ENCODE measurements around the gene MYO3B. TPM values are rescaled to one million over a fixed set of nuclear protein-coding genes. Genes with fewer than 3 reads are reported as not detected.

Gene MYO3B
- total and polyA plus RNA-seq, 2 donors (not counting 1 experiment from before 2014, with no cell fraction given): not detected

GRCh38 chr2:170292415-170292814 lies 114.5 kb downstream of the MYO3B start:
- Mint-ChIP-seq H3K4me3 (no peak overlapping the region), H3K9me3 (ENCODE audit: insufficient read depth) (no peaks in the 10 kb centered on the region), H3K4me1 (no peaks in the 10 kb centered on the region), H3K27ac (no peak overlapping the region), H3K27me3 (no peaks in the 10 kb centered on the region)
- no peak for DNase-seq
- ChIA-PET CTCF (interaction anchor here (1.1 kb wide), 1 partner anchor 34 kb away, joined by 3 read pairs; no protein-coding TSS in a partner anchor), POLR2A (no interaction called here)
- no peak overlapping the region for H2AFZ ChIP-seq (ENCODE audit: insufficient read depth, low read depth, low read length, poor library complexity, severe bottlenecking)
- no peaks in the 10 kb centered on the region for H3K79me2 ChIP-seq (ENCODE audit: control insufficient read depth, insufficient read depth, low read length)
- intact Hi-C loops (cut with micrococcal nuclease): no loop called here
- no peaks in the 10 kb centered on the region for H3K36me3 ChIP-seq (replicated peaks in 1 of 2; ENCODE audit: control extremely low read depth in 1 of 2, control insufficient read depth in 1 of 2, extremely low read depth in 1 of 2, insufficient read depth in 2 of 2, low read length in 1 of 2)
- H3K9ac ChIP-seq (ENCODE audit: low read length): no peak overlapping the region
- no peak overlapping the region for H3K4me3 ChIP-seq (ENCODE audit: control extremely low read depth in 1 of 5, extremely low read depth in 1 of 5, insufficient read depth in 1 of 5, low read depth in 2 of 5, low read length in 4 of 5)
- no peak overlapping the region for H3K27ac ChIP-seq (ENCODE audit: low read length in 2 of 2)
- H3K4me2 ChIP-seq (replicated peaks; ENCODE audit: low read depth, low read length, poor library complexity, severe bottlenecking): no peak overlapping the region
- ATAC-seq (ENCODE audit: low read depth): no peak
- WGBS (ENCODE audit: insufficient coverage): 76% methylated on average over 3 of the region's 3 CpGs
- TF ChIP-seq EZH2 (IDR thresholded peaks at IDR 0.05; ENCODE audit: borderline replicate concordance, insufficient read depth, low read depth, low read length, poor library complexity, severe bottlenecking): no peak
- TF ChIP-seq, protein P1, sequence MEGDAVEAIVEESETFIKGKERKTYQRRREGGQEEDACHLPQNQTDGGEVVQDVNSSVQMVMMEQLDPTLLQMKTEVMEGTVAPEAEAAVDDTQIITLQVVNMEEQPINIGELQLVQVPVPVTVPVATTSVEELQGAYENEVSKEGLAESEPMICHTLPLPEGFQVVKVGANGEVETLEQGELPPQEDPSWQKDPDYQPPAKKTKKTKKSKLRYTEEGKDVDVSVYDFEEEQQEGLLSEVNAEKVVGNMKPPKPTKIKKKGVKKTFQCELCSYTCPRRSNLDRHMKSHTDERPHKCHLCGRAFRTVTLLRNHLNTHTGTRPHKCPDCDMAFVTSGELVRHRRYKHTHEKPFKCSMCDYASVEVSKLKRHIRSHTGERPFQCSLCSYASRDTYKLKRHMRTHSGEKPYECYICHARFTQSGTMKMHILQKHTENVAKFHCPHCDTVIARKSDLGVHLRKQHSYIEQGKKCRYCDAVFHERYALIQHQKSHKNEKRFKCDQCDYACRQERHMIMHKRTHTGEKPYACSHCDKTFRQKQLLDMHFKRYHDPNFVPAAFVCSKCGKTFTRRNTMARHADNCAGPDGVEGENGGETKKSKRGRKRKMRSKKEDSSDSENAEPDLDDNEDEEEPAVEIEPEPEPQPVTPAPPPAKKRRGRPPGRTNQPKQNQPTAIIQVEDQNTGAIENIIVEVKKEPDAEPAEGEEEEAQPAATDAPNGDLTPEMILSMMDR (IDR thresholded peaks at IDR 0.05): no peak
- no peaks in the 10 kb centered on the region for H4K20me1 ChIP-seq (ENCODE audit: control insufficient read depth, insufficient read depth, low read length, poor library complexity, severe bottlenecking)
- H3K9me3 ChIP-seq (ENCODE audit: control extremely low read depth in 1 of 3, control insufficient read depth in 2 of 3, insufficient read depth in 1 of 3, low read length in 2 of 3): peaks cover 0 to 1% (median 0%) of the 10 kb centered on the region in 3 donors
- peaks cover 0 to 3% (median 0%) of the 10 kb centered on the region in 4 experiments for H3K27me3 ChIP-seq (replicated peaks in 1 of 4; ENCODE audit: control extremely low read depth in 1 of 4, control insufficient read depth in 3 of 4, insufficient read depth in 4 of 4, low read length in 3 of 4)
- no peaks in the 10 kb centered on the region for H3K4me1 ChIP-seq (ENCODE audit: control insufficient read depth in 2 of 2, insufficient read depth in 2 of 2, low read length in 2 of 2)

- H3K36me3 ChIP-seq (replicated peaks in 1 of 2; ENCODE audit: control extremely low read depth in 1 of 2, control insufficient read depth in 1 of 2, extremely low read depth in 1 of 2, insufficient read depth in 2 of 2, low read length in 1 of 2): no peaks in the 10 kb centered on the region
- H3K4me1 Mint-ChIP-seq: no peaks in the 10 kb centered on the region
- H3K4me2 ChIP-seq (replicated peaks; ENCODE audit: low read depth, low read length, poor library complexity, severe bottlenecking): no peak overlapping the region
- no peaks in the 10 kb centered on the region for H4K20me1 ChIP-seq (ENCODE audit: control insufficient read depth, insufficient read depth, low read length, poor library complexity, severe bottlenecking)
- WGBS (ENCODE audit: insufficient coverage): 100% methylated on average over 1 of the region's 3 CpGs
- POLR2A ChIA-PET: no interaction called here
- no peak overlapping the region for H3K27ac ChIP-seq (ENCODE audit: low read length in 2 of 2)
- no peaks in the 10 kb centered on the region for H3K79me2 ChIP-seq (ENCODE audit: control insufficient read depth, insufficient read depth, low read length)
- H3K9me3 ChIP-seq (ENCODE audit: control extremely low read depth in 1 of 3, control insufficient read depth in 2 of 3, insufficient read depth in 1 of 3, low read length in 2 of 3): peaks cover 0 to 1% (median 0%) of the 10 kb centered on the region in 3 donors
- CTCF ChIA-PET: no interaction called here
- intact Hi-C loops (cut with micrococcal nuclease): no loop called here
- H3K4me1 ChIP-seq (ENCODE audit: control insufficient read depth in 2 of 2, insufficient read depth in 2 of 2, low read length in 2 of 2): no peaks in the 10 kb centered on the region
- H3K27ac Mint-ChIP-seq: no peak overlapping the region
- no peak overlapping the region for H3K9ac ChIP-seq (ENCODE audit: low read length)
- DNase-seq: no peak
- H3K4me3 ChIP-seq (ENCODE audit: control extremely low read depth in 1 of 5, extremely low read depth in 1 of 5, insufficient read depth in 1 of 5, low read depth in 2 of 5, low read length in 4 of 5): no peak overlapping the region
- no peak for ATAC-seq (ENCODE audit: low read depth)
- peaks cover 0 to 3% (median 0%) of the 10 kb centered on the region in 4 experiments for H3K27me3 ChIP-seq (replicated peaks in 1 of 4; ENCODE audit: control extremely low read depth in 1 of 4, control insufficient read depth in 3 of 4, insufficient read depth in 4 of 4, low read length in 3 of 4)
- no peaks in the 10 kb centered on the region for H3K9me3 Mint-ChIP-seq (ENCODE audit: insufficient read depth)
- TF ChIP-seq EZH2 (IDR thresholded peaks at IDR 0.05; ENCODE audit: borderline replicate concordance, insufficient read depth, low read depth, low read length, poor library complexity, severe bottlenecking): no peak
- TF ChIP-seq, protein P1 (IDR thresholded peaks at IDR 0.05): no peak
- H3K27me3 Mint-ChIP-seq: no peaks in the 10 kb centered on the region
- H3K4me3 Mint-ChIP-seq: no peak overlapping the region
- H2AFZ ChIP-seq (ENCODE audit: insufficient read depth, low read depth, low read length, poor library complexity, severe bottlenecking): no peak overlapping the region
Measured at GRCh38 chr2:170297496-170297895, 119.5 kb downstream of the MYO3B start.

Data from B cell (primary cell).